ENCODE measurements around the gene NUBPL.

NUBPL gene

GRCh38 chr14:31712244-31713127 is 151.3 kb downstream of the NUBPL start:
- Histone ChIP-seq H3K27ac (no peak overlapping the region), H3K4me2 (ENCODE audit: low read length) (no peak overlapping the region), H3K27me3 (ENCODE audit: control insufficient read depth, insufficient read depth, low read length) (no peaks in the 10 kb centered on the region), H2AFZ (no peak overlapping the region), H3K9me3 (ENCODE audit: control insufficient read depth, low read length) (no peaks in the 10 kb centered on the region), H3K4me3 (ENCODE audit: low read depth, low read length) (no peak overlapping the region), H3K9ac (no peak overlapping the region), H3K4me1 (no peaks in the 10 kb centered on the region), H3K79me2 (no peaks in the 10 kb centered on the region), H3K36me3 (ENCODE audit: control insufficient read depth, insufficient read depth, low read length) (no peaks in the 10 kb centered on the region)
- TF ChIP-seq, protein P1, sequence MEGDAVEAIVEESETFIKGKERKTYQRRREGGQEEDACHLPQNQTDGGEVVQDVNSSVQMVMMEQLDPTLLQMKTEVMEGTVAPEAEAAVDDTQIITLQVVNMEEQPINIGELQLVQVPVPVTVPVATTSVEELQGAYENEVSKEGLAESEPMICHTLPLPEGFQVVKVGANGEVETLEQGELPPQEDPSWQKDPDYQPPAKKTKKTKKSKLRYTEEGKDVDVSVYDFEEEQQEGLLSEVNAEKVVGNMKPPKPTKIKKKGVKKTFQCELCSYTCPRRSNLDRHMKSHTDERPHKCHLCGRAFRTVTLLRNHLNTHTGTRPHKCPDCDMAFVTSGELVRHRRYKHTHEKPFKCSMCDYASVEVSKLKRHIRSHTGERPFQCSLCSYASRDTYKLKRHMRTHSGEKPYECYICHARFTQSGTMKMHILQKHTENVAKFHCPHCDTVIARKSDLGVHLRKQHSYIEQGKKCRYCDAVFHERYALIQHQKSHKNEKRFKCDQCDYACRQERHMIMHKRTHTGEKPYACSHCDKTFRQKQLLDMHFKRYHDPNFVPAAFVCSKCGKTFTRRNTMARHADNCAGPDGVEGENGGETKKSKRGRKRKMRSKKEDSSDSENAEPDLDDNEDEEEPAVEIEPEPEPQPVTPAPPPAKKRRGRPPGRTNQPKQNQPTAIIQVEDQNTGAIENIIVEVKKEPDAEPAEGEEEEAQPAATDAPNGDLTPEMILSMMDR (IDR thresholded peaks at IDR 0.05) = no peak

- Histone ChIP-seq H3K79me2 (no peaks in the 10 kb centered on the region), H3K9me3 (ENCODE audit: control insufficient read depth, low read length) (no peaks in the 10 kb centered on the region), H3K4me1 (no peaks in the 10 kb centered on the region), H3K36me3 (ENCODE audit: control insufficient read depth, insufficient read depth, low read length) (no peaks in the 10 kb centered on the region), H2AFZ (no peak overlapping the region), H3K4me2 (ENCODE audit: low read length) (no peak overlapping the region), H3K9ac (no peak overlapping the region), H3K27ac (no peak overlapping the region), H3K4me3 (ENCODE audit: low read depth, low read length) (no peak overlapping the region), H3K27me3 (ENCODE audit: control insufficient read depth, insufficient read depth, low read length) (no peaks in the 10 kb centered on the region)
- TF ChIP-seq, protein P1 (IDR thresholded peaks at IDR 0.05) = no peak
These were observed 155.0 kb downstream of the NUBPL start for GRCh38 chr14:31716208-31716607.

GRCh38 chr14:31717294-31718085 is 156.3 kb downstream of the NUBPL start:
- Histone ChIP-seq H3K79me2 (no peaks in the 10 kb centered on the region), H3K4me3 (ENCODE audit: low read depth, low read length) (no peak overlapping the region), H3K9me3 (ENCODE audit: control insufficient read depth, low read length) (no peaks in the 10 kb centered on the region), H3K9ac (no peak overlapping the region), H3K36me3 (ENCODE audit: control insufficient read depth, insufficient read depth, low read length) (no peaks in the 10 kb centered on the region), H3K27me3 (ENCODE audit: control insufficient read depth, insufficient read depth, low read length) (no peaks in the 10 kb centered on the region), H3K4me2 (ENCODE audit: low read length) (no peak overlapping the region), H3K4me1 (no peaks in the 10 kb centered on the region), H2AFZ (no peak overlapping the region), H3K27ac (no peak overlapping the region)
- TF ChIP-seq, protein P1 (IDR thresholded peaks at IDR 0.05) = no peak

GRCh38 chr14:31718585-31718984 is 157.4 kb downstream of the NUBPL start:
- H3K9ac ChIP-seq = no peak overlapping the region
- H3K27me3 ChIP-seq (ENCODE audit: control insufficient read depth, insufficient read depth, low read length) = no peaks in the 10 kb centered on the region
- H2AFZ ChIP-seq = no peak overlapping the region
- no peaks in the 10 kb centered on the region for H3K9me3 ChIP-seq (ENCODE audit: control insufficient read depth, low read length)
- TF ChIP-seq, protein P1 (IDR thresholded peaks at IDR 0.05) = no peak
- H3K27ac ChIP-seq = no peak overlapping the region
- no peak overlapping the region for H3K4me2 ChIP-seq (ENCODE audit: low read length)
- H3K79me2 ChIP-seq = no peaks in the 10 kb centered on the region
- H3K36me3 ChIP-seq (ENCODE audit: control insufficient read depth, insufficient read depth, low read length) = no peaks in the 10 kb centered on the region
- no peaks in the 10 kb centered on the region for H3K4me1 ChIP-seq
- H3K4me3 ChIP-seq (ENCODE audit: low read depth, low read length) = no peak overlapping the region
